Natural killer cell (primary cell): ENCODE results near the gene LYPD6. TPM values are rescaled to one million over a fixed set of nuclear protein-coding genes. Genes with fewer than 3 reads are reported as not detected.

Source experiments
- ATAC-seq, 3 donors: fragments of 150-1000 bp in 2 of 3; fragments of 200-7000 bp in 1 of 3; cut with Tn5 transposase; 1 replicate in 1 of 3; 2 replicates in 2 of 3; pipeline ENCODE4 v1.10.0; 2021; ENCODE audit warnings: mild to moderate bottlenecking in 2 of 3, moderate library complexity in 2 of 3
- DNase-seq, 2 donors: peaks; one replicate each; pipeline versions ENCODE4 v3.0.0 to v3.0.0-alpha.2; 2013 to 2021; ENCODE audit warnings: mixed read lengths in 1 of 2
- H3K27ac ChIP-seq: one replicate; pipeline ENCODE4 v1.5.1; 2013; ENCODE audit warnings: mild to moderate bottlenecking, low read length
- H3K27me3 ChIP-seq: one replicate; pipeline ENCODE4 v1.6.1; 2013; ENCODE audit warnings: low read length; ENCODE audit not compliant: control insufficient read depth, insufficient read depth
- H3K36me3 ChIP-seq: one replicate; pipeline ENCODE4 v1.6.1; 2013; ENCODE audit warnings: low read length; ENCODE audit not compliant: control insufficient read depth, insufficient read depth
- H3K4me1 ChIP-seq: one replicate; pipeline ENCODE4 v1.6.1; 2013; ENCODE audit warnings: low read length; ENCODE audit not compliant: control insufficient read depth, insufficient read depth
- H3K4me3 ChIP-seq: one replicate; pipeline ENCODE4 v1.5.1; 2013; ENCODE audit warnings: low read length
- H3K9me3 ChIP-seq: one replicate; pipeline ENCODE4 v1.6.1; 2013; ENCODE audit warnings: low read length; ENCODE audit not compliant: control insufficient read depth, insufficient read depth
- H3K27ac Mint-ChIP-seq, 2 donors: one replicate each; pipeline ENCODE4 v1.8.0; 2022; ENCODE audit warnings: mild to moderate bottlenecking in 2 of 2, mixed read lengths in 2 of 2, moderate library complexity in 1 of 2
- H3K27me3 Mint-ChIP-seq, 2 donors: one replicate each; pipeline ENCODE4 v1.8.0; 2022; ENCODE audit warnings: low read depth in 2 of 2, mixed read lengths in 2 of 2
- H3K36me3 Mint-ChIP-seq: one replicate; pipeline ENCODE4 v1.8.0; 2022; ENCODE audit warnings: mixed read lengths
- H3K4me1 Mint-ChIP-seq, 2 donors: one replicate each; pipeline ENCODE4 v1.8.0; 2022; ENCODE audit warnings: mixed read lengths in 2 of 2
- H3K4me3 Mint-ChIP-seq: one replicate; pipeline ENCODE4 v1.8.0; 2022; ENCODE audit warnings: mild to moderate bottlenecking, moderate library complexity, mixed read lengths
- H3K9me3 Mint-ChIP-seq, 2 donors: one replicate each; pipeline ENCODE4 v1.8.0; 2022; ENCODE audit warnings: mixed read lengths in 2 of 2
- CTCF ChIP-seq: fragments of 200-600 bp; IDR thresholded peaks from one replicate; pipeline ENCODE4 v1.8.0; 2022; ENCODE audit warnings: antibody characterized with exemption
- WGBS: methylation state at CpG from one replicate; pipeline ENCODE4 v1.1.7; 2013; ENCODE audit warnings: missing lambda C conversion rate; ENCODE audit not compliant: insufficient coverage; 5-methylcytosine and 5-hydroxymethylcytosine counted together
- intact Hi-C: fragments of 100-400 bp; cut with micrococcal nuclease; formaldehyde crosslinking; loops from one replicate; pipeline ENCODE4 v1.14.2; 2022
- total RNA-seq, 4 donors: library from RNA; stranded (reverse); fragments of 120-200 nt in 1 of 4; gene quantifications; one replicate each; pipeline versions ENCODE4 v1.2.3 to v1.2.4, GENCODE V29; 2013 to 2022

Gene LYPD6
- total RNA-seq, 3 donors from 2014 or later (not counting 1 experiment from before 2014, with no cell fraction given) = not detected

DNA sequence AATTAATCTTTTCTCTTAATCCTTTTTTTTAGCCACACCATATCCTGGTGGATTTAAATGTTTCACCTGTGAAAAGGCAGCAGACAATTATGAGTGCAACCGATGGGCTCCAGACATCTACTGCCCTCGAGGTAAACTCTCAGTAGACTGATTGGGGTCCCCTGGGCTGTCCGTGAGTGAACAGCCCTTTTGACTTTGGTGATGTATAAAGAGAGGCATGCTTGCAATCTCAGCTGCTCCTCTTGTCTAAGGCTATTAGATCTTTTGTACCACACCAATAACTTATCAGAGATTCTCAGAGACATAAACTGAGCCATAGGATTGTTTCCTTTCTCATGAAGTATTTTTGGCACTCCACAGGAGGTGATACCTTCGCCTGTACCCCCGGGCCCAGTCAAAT lies 118.6 kb downstream of the LYPD6 start:
- Mint-ChIP-seq H3K27ac (no peak overlapping the region), H3K36me3 (no peaks in the 10 kb centered on the region), H3K4me1 (no peaks in the 10 kb centered on the region), H3K4me3 (no peak overlapping the region), H3K9me3 (peaks cover 0 to 2% of the 10 kb centered on the region in 2 donors), H3K27me3 (no peaks in the 10 kb centered on the region)
- TF ChIP-seq CTCF = no peak
- WGBS = 84% methylated on average over 5 of the region's 5 CpGs
- no peak overlapping the region for H3K27ac ChIP-seq
- H3K36me3 ChIP-seq = no peaks in the 10 kb centered on the region
- no peaks in the 10 kb centered on the region for H3K9me3 ChIP-seq
- DNase-seq (no peak), ATAC-seq (no peak)
- no peaks in the 10 kb centered on the region for H3K4me1 ChIP-seq
- no peaks in the 10 kb centered on the region for H3K27me3 ChIP-seq
- H3K4me3 ChIP-seq = no peak overlapping the region
- intact Hi-C loops = no loop called here

DNA sequence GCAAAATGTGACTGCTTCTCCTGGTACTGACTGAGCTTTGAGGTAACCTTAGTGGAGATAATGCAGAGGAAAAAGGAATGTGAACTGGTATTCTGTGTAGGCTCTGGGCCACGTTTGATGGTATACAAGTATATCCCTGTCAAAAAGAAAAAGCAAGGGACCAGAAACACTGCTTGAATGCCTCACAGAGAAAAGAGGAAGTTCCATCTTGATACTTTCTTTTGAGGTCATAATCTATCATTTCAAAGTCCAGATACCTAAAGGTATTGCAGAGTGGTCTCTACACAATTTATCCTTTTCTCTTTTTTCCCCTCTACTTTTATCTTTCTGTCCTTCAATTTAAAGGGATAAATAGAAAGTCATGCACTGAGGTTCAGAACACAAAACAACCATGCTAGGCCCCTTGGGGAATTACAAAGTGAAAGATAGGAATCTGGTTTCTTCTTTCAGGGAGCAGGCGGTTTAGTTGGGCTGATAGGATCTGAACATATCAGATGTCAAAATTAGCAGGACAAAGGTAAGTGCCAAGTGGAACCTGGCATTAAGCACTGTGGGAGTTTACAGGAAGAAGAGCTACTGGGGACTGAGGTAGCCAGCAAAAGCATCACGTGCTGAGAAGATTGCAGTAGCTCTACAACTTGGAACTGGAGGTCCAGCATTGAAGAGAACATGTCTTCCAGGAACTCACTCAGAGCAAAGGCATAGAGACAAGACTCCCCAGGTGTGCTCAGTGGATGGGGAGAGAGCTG lies 121.2 kb downstream of the LYPD6 start:
- 72% methylated on average over 3 of the region's 3 CpGs for WGBS
- Histone ChIP-seq H3K4me1 (no peaks in the 10 kb centered on the region), H3K36me3 (no peaks in the 10 kb centered on the region), H3K27me3 (no peaks in the 10 kb centered on the region), H3K27ac (no peak overlapping the region), H3K4me3 (no peak overlapping the region), H3K9me3 (no peaks in the 10 kb centered on the region)
- intact Hi-C loops = no loop called here
- H3K9me3 Mint-ChIP-seq = peaks cover 0 to 3% of the 10 kb centered on the region in 2 donors
- H3K36me3 Mint-ChIP-seq = no peaks in the 10 kb centered on the region
- no peak for TF ChIP-seq CTCF
- DNase-seq (no peak), ATAC-seq (no peak)
- no peak overlapping the region for H3K4me3 Mint-ChIP-seq
- H3K4me1 Mint-ChIP-seq = no peaks in the 10 kb centered on the region
- no peaks in the 10 kb centered on the region for H3K27me3 Mint-ChIP-seq
- no peak overlapping the region for H3K27ac Mint-ChIP-seq

- Histone ChIP-seq H3K27ac (no peak overlapping the region), H3K27me3 (no peaks in the 10 kb centered on the region), H3K4me3 (no peak overlapping the region), H3K4me1 (no peaks in the 10 kb centered on the region), H3K36me3 (no peaks in the 10 kb centered on the region), H3K9me3 (peaks cover 5% of the 10 kb centered on the region)
- intact Hi-C loops = no loop called here
- Mint-ChIP-seq H3K27me3 (no peaks in the 10 kb centered on the region), H3K9me3 (peaks cover 7 to 16% of the 10 kb centered on the region in 2 donors), H3K4me3 (no peak overlapping the region), H3K36me3 (peaks cover 8% of the 10 kb centered on the region), H3K4me1 (no peaks in the 10 kb centered on the region), H3K27ac (no peak overlapping the region)
- no peak for TF ChIP-seq CTCF
- WGBS = 63% methylated on average over 2 of the region's 2 CpGs
- ATAC-seq (no peak), DNase-seq (no peak)
Observed at GRCh38 chr2:149456285-149456684, 125.9 kb downstream of the LYPD6 start.

DNA sequence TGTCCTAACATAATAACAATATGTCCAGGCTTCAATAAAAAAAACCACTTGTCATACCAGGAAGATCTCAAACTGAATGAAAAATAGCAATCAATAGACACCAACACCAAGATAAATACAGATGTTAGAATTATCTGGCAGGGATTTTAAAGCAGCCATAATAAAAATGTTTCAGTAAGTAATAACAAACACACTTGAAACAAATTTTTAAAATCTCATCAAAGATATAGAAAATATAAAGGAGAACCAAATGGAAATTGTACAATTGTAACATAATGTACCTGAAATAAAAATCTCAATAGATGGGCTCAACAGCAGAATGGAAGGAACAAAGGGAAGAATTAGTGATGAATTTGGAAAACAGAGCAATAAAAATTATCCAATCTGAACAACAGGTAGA lies 128.1 kb downstream of the LYPD6 start:
- Histone ChIP-seq H3K9me3 (peaks cover 5% of the 10 kb centered on the region), H3K27me3 (no peaks in the 10 kb centered on the region), H3K4me1 (no peaks in the 10 kb centered on the region), H3K36me3 (no peaks in the 10 kb centered on the region), H3K27ac (no peak overlapping the region), H3K4me3 (no peak overlapping the region)
- H3K27me3 Mint-ChIP-seq = no peaks in the 10 kb centered on the region
- H3K36me3 Mint-ChIP-seq = peaks cover 8% of the 10 kb centered on the region
- intact Hi-C loops = no loop called here
- no peak for TF ChIP-seq CTCF
- ATAC-seq (no peak), DNase-seq (no peak)
- H3K27ac Mint-ChIP-seq = no peak overlapping the region
- H3K9me3 Mint-ChIP-seq = peaks cover 7 to 16% of the 10 kb centered on the region in 2 donors
- H3K4me1 Mint-ChIP-seq = no peaks in the 10 kb centered on the region
- H3K4me3 Mint-ChIP-seq = no peak overlapping the region
